Kasumi-1 (cell line): Measurements from ENCODE around the gene RENBP.

ENCODE experiments used
- DNase-seq, 2 experiments: peaks; one replicate each; lab custom pipeline; 2025; lab: John Stamatoyannopoulos, UW

Gene RENBP

DNA sequence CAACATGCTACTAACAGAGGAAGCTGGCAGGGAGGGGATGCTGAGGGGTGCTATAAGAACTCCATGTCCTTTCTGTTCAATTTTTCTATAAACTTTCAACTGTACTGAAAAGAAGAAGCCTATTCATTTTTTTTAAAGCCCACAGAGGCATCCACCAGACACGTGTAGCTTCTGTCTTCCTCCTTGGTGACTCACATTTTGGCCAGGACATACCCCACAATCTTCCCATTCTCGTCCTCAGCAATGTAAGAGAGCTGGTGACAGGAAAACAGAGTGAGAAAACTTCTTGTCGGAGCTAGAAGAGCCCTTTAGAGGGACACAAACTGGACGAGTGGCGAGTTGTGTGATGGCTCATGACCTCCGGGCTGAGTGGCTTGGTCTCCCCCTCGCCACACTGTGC, 10.7 kb downstream of the RENBP start:
- no peak for DNase-seq

DNA sequence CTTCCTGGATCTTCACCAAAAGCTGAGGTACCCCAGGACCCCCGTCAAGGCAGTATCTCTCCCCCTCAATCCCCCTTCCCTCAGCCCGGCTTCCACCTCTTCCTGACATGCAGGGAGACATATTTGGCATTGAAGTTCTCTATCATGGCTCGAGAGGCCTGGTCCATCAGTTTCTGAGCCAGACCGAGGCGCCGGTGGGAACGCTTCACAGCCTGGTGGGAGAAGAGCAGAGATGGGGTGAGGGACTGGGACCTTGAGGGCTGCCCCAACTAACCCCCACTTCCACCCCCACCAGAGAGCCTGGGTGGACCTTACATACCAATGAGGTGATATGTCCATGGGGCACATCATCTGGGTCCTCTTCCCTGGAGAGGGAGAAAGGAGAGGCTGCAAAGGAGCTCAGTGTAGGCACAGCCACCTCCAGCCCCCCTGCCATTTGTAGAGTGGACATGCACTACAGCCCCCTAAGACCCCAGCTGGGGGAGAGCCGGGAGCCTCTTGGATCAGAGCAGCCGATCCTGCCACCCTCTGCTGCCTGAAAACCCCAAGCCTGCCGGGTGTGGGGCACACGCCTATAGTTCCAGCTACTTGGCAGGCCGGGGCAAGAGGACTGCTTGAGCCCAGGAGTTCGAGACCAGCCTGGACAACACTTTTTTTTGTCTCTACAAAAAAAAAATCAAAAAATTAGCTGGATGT, 12.1 kb downstream of the RENBP start:
- no peak for DNase-seq

DNA sequence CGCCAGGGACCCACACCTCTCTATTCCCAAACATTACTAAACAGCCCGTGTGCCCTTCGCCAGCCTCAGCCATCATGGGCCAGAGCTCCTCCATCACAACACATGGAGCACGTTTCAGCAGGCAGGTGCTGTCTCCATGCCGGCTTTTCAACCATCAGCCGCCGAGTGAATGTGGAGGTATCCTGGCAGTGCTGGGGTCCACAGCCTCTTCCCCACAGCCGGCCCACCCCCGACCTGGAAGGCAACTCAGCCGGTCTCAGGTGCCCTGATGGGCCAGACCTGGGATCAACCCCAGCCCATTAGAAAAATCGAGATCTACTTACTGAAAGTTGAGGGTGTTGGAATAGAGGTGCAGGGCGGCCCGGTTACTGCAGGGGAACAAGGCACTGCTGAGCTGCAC, 12.7 kb downstream of the RENBP start:
- DNase-seq, result no peak

DNA sequence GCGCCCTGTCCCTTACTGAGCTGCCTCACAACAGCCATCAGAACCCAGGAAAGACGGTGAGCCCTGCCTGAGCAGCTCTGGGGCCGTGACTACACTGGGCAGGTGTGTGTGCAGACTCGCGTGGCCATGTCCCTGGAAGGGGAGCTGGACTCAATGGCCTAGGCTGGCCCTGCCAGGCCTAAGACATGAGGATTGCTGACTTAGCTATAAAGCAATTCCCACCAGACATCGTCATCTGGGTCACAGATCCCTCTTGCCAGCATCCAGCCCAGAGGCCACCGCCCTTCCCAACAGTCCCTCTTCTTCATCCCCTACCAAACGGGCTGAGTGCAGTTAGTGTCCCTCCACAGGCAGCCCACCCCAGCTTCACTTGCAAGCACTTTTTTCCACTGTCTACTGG, 13.3 kb downstream of the RENBP start:
- DNase-seq, result no peak

DNA sequence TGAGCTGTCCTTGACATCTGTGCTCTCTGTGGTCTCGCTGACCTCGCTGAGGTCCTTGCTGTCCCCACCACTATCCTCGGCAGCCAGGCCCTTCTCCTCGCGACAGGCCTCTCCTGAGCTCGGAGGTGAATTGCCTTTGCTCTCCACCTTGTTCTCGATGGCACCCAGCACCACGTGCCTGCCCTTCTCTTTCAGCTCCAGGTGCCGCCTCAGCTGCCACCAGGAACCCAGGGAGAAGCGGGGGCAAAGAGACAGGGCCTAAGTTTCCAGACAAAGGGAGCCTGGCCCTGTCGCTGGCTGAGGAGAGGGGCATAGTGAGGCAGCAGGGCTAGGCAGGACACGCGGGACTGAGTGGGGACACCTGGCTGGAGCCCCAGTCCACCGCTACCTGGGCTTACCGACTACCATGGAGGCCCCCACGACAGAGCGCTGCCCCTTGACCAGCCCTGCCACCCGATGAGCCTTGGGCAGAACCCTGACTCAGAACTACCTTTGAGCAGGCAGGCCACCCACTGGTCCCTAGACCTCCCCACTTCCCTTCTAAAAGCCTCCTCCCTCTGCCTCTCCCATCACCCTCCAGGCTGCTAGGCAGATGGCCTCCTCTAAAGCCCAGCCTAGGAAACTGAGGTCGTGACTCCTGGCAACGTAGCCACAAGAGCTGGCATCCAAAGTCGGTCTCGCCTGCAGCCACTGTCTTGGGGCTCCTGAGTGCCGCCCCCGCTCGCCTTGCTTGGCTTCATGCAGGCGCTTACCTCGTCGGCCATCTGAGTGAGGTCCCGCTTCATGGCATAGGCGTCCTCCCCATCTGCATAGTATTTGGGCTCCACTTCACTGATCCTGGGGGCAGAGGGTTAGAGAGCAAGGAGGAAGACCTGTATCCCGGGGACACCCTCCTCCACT, 14.2 kb downstream of the RENBP start:
- no peak for DNase-seq

DNA sequence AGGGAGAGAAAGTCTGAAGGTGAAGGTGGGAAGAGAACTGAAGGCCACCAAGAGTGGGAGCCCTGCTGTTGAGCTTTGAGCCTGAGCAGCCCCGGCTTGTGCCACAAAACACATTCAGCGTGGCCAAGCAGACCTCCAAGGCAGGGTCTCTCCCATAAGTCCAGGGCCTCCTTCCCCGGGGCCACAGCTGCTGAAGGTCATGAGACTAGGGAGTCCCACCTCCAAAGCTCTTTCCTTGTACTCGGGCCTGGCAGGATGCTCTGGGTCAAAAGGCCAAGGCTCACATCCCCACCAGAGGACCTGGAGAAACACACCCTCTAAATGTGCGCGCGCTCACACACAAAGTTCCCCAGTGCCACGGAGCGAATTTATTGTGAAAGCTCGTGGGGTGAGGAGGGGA, 14.9 kb downstream of the RENBP start:
- DNase-seq, result no peak

DNA sequence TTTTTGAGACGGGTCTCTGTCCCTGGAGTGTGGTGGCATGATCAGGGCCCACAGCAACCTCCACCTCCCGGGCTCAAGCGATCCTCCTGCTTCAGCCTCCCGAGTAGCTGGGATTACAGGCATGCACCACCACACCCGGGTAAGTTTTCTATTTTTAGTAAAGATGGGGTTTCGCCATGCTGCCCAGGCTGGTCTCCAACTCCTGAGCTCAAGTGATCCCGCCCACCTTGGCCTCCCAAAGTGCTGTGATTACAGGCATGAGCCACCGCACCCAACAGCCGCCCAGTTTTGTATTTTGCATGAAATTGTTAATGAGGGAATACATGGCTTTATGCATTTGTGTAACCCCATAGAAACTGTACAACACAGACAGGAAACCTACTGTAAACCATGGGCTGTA, 15.6 kb downstream of the RENBP start:
- DNase-seq, result no peak

DNA sequence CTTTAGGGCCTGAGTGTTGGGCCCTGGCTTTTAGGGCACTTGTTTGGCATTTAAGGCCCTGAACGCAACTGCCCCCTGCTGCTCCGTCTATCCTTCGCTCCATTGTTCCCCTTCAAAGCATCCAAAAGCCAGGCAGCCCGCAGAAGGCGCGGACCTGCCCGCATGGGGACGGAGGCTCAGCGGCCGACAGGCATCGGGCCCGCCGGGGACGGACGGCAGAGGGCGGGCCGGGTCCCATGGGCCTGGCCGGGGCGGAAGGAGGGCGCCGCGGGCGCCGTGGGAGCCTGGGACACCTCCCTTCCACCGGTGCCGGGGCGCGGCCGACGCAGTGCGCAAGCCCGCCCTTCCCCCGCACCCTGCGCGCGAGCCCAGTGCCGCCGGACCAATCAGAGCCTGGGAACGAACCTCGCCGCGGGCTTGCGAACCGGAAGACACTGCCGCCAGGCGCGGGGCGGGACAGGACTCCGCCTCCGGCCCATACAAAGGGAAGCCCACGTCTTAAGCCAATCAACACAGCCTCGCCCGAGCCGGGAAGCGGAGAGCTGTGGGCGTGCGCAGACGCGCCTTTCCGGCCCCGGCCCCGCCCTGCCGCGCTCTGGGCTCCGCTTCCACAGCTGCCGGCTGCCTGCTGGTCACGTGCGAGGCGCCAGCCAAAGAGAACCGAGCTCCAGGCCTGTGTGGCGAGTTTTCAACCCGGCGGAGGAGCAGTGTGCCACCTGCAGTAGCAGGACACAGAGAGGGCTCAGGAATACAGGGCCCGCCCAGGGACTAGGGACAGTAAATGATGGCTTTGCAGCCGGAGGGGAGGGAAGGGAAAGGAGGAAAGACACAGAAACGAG, 16.3 kb downstream of the RENBP start:
- DNase-seq, result peak; percentile 87 to 88

DNA sequence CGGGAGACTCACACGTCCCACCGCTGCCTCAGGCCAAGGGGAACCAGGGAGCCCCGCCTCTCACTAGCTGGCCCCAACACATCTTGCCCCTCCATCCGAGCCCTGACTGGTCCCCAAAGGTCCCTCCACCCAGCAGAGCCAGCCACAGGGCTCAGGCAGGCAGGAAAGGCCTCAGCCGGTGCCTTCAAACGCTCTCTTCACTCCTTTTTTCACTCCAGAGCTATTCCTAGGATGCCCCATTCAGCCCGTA, 16.8 kb downstream of the RENBP start:
- DNase-seq, result peak in 1 of 2 experiments; percentile 35

DNA sequence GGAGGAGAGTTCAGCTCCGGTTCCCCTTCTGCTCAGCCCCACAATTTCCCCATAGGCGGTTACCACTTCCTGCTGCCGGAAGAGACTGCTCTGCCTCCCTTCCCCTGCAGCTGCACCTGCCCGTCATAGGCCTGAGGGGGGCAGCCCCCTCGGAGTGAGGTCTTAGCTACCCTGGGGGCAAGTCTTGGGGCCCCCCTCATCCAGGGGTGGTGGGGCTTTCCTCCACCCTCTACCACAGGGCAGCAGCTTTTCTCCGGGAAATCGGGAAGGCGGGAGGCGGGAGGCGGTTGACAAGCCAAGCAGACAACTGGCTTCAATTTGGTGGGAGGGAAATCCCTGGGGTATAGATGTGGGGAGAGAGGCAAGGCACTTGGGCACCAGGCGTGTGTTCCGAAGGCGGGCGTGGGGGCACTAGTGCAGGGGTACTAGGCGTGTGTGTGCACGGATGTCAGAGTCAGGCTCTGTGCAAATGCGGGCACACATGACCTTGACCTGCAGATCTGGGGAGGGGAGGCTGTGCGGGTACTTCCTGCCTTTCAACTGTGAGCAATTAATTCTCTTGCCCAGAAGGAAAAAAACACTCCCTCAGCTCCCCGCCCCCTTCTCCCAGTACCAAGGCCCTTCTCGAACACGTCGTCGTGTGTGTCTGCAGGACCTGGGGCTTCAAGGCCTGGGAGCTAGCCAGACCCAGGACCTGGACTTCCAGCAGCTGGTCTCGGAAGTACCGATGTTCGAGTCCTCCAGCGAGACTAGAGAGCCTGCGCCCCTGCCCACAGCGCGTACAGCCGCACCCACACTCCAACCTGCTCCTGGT, 17.4 kb downstream of the RENBP start:
- DNase-seq, result peak; percentile 90 to 94

DNA sequence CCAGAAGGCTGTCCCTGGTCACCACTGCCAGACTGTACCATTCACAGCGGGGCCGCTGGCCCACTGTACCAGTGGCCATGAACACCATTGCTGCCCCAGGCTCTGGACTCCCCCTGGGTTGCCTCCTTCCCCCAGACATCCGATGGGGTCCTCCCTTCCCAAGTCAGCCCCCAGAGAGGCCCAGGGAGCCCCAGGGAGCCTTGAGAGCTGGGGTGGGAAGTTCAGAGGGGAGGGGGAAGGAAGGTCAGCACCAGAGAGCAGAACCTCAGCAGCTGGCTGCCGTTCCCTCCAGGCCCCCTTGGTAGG, 17.9 kb downstream of the RENBP start:
- no peak for DNase-seq

DNA sequence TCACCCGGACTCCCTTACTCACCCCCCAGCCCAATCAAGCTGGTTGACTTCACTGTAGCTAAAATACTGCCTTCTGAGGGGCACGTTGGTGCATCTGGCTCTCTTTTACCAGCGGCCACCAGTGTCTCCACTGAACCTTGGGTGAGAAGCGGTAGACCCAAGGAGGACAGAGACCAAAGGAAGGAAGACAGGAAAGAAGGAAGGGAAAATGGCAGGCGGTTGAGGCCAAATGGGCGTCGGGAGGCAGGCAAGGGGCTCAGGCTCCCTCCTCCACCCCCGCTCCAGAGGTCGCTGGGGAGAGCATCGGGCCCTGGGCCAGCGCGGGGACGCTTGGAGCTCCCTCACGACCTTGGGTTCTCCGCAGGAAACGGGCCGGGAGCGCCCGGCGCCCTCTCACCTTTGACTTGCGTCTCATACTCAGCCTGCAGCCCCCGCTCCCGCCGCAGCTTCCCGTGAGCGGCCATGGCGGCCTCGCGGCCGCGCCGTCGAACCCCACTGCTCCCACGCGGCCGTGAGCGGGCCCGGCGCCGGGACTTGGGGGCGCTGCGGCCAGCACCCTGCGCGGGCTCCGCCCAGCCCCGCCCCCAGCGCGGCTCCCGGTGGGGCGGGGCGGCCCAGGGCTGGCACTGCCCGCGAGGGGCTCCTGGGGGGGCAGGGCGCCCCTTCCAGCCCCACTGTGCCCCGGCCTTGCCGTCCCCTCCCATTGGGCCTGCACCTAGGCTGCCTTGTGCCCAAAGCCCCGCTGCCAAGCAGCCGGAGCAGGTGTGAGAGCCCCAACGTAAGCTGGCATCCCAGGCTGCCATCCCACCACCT, 18.5 kb downstream of the RENBP start, which contains the start of gene ARHGAP4:
ARHGAP4 (minus strand) TSS at position 526 of the 813 bp plus-strand sequence; CDS start at position 464, 62 bp downstream.
- no peak for DNase-seq

DNA sequence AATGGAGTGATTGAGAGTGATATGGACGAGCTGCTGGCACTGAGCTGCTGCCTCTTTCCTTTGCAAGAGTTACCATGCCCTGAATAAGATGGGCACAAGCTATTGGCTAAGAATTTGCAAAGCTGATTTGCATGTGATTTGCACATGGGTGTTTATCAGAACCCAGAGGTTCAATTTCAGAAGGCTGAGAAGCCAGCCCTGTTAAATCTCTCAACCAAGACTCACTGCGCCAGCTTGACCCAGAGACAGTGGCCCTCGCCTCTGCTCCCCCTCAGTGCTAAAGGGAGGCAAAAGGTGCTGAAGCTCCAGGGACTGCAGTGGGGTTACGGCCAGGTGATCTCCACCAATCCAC, 19.1 kb downstream of the RENBP start:
- no peak for DNase-seq

DNA sequence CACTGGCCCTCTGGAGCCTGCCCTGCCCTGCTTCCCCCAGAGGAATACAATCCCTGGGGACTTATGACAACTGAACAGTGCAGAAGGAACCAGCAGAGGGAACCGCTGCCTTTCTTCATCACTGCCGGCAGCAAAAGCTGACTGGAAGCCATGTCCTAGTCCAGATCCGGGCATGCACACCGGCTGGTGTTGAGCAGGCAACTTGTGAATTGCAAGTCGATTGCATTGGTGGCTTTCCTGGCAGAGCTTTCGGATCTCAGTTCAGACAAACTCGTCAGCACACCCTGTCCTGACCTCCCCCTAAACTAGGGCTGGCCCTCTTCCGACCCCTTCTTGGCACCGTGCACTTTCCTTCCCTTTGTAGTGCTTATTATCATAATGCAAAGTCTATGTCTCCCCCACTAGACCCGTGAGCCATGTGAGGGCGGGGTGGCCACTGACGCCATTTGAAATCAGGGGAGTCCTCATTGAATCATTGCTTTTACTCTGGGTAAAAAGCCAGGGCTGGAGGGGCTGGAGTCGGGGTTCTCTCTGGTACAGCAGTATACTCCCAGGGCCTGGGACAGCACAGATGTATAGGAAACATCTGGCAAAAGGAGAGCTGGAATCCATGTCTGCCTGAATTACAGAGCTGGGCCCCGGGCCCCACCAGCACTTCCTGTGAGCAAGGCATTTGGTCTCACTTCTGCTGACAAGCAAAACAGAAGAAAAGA, 20.1 kb downstream of the RENBP start:
- DNase-seq, result peak; percentile 15 to 27

DNA sequence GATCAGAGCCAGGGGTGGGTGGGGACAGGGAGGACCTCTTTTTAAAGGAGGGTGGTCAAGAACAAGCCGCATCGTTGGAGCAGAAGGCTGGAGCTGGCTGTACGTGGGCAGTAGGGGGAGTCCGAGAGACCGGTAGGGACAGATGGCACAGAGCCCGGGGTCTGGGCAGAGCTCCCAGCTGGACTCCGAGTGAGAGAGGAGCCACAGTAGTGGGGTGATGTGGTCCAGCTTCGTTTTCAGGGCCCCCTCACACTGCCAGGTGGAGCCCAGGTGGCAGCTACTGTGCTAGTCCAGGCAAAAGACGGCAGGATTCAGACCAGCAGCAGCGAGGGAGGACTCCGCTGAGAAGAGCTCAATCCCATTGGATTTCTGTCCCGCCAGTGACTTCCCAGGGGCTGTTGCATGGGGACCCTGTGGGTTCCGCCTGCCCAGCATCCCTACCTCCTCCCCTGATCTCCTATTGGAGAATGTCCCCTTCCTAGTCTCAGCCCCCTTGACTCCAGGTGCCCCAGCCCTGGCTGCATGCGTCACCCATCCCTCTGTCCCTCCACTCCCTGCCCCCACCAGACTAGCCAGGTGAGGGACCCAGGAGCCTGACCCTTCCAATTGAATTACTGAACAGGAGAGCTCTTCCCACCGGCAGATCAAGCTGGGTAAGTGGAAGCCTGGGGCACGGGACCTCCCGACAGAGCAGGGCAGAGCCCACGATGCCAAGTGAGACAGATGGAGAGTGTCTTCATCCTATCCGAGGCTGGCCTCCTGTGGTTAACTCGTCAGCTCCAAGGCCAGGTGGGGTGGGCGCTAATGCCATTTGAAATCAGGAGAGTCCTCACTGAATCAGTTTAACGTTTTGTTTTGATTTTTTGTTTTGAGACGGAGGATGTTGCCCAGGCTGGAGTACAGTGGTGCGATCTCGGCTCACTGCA, 21.2 kb downstream of the RENBP start:
- DNase-seq, result no peak

DNA sequence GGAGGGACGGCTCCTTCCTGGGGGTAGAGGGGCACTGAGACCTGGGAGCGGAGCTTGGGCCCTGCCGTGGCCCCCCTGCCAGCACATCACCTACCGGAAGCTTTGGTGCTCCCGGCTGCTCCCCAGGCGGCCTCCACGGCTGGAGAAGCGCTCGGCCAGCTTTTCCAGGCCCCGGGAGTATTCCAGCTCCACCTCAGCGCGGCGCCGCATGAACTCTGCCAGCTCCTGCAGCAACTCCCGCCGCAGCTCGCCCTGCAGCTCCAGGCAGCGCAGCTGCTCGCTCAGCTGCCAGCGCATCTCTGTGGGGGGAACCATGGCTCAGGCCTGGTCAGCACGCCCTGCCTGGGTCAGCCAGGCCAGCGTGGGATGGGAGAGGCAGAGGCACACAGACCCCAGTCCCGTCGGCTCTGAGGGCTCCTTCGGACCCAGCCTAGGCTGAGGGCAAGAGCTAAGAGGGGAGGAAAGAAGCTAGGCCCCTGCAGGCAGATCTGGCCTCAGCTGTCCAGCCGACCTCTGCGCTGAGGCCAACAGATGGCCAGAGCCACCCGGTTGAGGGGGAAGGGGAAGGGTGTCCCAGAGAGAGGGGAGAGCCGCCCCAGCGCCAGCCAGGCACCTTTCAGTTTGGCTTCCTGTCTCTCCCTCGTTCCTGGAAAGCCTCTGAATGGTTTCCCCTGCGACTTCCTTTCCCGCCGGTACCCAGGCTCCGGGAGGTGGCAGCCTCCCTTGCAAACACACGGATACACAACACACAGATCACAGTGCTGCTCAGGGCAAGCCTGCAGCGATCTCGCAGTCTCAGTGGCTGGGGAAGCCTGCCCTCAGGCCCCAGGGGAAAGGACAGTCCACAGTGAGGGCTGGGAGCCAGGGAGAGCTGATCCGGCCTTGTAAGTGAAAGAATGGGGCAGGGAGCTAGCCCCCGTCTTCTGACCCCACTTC, 22.7 kb downstream of the RENBP start:
- peak in 1 of 2 experiments; percentile 16 for DNase-seq

DNA sequence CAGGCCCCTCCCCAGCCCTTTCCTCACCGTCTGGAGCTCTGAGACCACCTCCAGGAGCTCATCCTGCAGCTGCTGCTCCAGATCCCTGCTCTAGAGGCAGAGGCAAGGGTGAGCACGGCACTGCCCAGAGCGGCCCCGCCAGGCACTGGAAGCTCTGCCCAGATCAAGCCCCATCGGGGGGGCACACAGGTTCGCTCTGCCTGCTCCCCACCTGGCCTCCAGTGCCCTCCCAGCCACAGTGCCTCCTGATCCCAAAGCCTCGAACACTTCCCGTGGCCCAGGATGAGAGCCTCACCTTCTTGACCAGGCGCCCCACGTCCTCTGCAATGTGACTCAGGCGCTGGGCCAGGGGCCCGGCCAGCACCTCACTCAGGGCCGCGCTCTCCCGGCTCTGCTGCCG, 23.4 kb downstream of the RENBP start:
- no peak for DNase-seq

DNA sequence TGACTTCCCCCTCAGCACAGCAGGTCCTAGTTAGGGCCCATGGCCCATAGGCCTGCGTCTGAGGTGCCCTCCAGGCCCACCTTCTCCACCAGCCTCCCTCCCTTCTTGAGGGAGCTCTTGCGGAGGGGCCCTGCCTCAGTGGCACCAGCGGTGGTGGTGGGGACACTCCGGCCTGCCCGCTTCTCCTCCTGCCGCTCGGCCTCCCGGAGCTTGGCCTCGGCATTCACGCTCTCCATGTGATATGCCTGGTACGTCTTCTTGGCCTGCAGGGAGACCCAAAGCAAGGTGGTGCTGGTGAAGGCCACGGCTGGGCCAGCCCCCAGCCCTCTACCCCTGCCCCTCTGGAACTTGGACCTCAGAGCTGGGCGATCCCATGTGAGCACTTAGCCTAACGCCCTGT, 23.9 kb downstream of the RENBP start:
- DNase-seq, result no peak
